Activated T-helper 9 cell treated with anti-CD3 and anti-CD28 coated beads, Interleukin-2, amount 50 U/mL, for 16 hours (primary cell): Measurements from ENCODE around the gene RBMY1D.
"Not testable (repeated sequence)": the region's sequence is repeated elsewhere in the genome, so short reads cannot be mapped to it uniquely, and the experiment has no call there.

Source experiments
- DNase-seq: peaks from one replicate; pipeline ENCODE4 v3.0.0-alpha.2; 2020; ENCODE audit warnings: low read depth

Gene RBMY1D

DNA sequence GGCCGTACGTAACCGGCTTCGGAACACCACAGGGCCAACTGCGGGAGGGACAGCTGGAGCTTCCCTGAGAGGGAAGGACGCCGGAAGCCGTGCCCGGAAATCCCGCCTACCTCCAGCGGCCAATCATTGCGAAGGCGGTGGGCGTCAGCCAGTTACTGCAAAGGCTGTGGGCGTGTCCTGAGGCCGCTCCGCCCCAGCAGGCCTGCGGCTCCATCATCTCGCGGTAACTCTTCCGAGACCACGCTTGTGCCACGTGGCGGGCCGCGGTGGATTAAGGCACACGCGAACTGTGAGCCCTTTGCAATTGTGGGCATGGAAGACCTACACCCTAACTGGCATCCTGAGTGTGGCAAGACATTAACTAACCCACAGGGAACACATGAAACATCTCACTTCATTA lies at the start of gene RBMY1D:
Gene RBMY1D (minus strand): TSS at position 101 of the 400 bp plus-strand sequence. CDS start 2,013 bp downstream, outside the sequence.
- not testable (repeated sequence) for DNase-seq

- DNase-seq = not testable (repeated sequence)
Measured at GRCh38 chrY:21917932-21918331, 23.6 kb upstream of the RBMY1D start, which contains the start of gene RBMY1E. Gene RBMY1E (minus strand): TSS chrY:21918032. CDS start chrY:21916054, 1,978 bp downstream.

DNA sequence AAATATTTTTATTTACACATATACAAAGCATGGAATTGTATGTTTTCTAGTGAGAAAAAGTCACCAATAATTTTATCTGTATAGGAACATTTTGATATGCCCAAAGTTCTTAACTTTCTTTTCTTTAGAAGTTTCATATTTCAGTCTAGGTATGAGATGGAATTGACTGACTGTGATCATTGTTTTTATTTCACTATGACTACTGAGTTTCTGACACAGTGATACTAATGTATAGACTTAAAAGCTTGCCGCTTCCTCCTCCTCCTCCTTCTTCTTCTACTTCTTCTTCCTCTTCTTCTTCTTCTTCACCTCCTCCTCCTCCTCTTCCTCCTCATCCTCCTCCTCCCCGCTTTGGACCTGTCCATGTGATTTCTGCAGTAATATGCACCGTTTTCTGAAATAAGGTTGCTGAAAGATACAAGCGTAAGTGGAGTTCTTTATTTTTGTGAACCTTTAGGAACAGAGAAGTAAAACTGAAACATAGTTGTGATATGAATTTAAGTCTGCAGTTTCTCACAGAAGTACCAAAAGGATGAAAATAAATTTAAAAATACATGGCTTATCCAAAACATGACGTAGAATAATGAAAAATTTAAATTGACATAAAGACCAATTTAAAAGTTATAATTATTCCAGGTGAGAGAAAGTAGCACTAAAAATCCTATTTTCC lies 24.8 kb downstream of the RBMY1D start:
- DNase-seq = not testable (repeated sequence)

DNA sequence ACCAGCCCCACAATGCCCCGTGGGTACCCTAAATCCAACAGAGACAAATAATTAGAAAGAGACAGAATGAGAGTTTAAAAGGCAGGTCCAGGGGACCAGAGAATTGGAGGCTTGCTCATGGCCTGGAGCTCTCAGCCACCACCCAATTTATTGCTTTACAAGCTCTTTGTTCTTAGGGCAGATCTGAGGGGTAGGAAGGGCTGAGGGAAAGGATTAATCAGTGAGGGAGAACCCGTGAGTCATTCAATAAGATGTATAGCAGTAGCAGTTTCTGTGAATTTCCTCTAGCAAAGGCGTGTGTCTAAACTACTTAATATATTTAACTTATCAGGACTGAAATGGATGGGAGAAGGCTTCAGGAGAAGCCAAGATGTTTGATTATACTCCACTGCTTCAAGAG lies 48.8 kb downstream of the RBMY1D start:
- DNase-seq = no peak

GRCh38 chrY:21842090-21842489 lies 52.2 kb downstream of the RBMY1D start:
- no peak for DNase-seq

- no peak for DNase-seq
Measured at GRCh38 chrY:21839489-21839888, 54.8 kb downstream of the RBMY1D start.

GRCh38 chrY:21836343-21836742 lies 58.0 kb downstream of the RBMY1D start:
- no peak for DNase-seq

GRCh38 chrY:21835052-21835451 lies 59.3 kb downstream of the RBMY1D start:
- no peak for DNase-seq
